Activated CD8-positive, alpha-beta memory T cell treated with anti-CD3 and anti-CD28 coated beads for 4 hours (primary cell): Measurements from ENCODE around the gene XIAP.

Experiments used
- DNase-seq, 2 donors: peaks; one replicate each; pipeline ENCODE4 v3.0.0-alpha.2; 2020; ENCODE audit warnings: low read depth in 2 of 2

XIAP gene

DNA sequence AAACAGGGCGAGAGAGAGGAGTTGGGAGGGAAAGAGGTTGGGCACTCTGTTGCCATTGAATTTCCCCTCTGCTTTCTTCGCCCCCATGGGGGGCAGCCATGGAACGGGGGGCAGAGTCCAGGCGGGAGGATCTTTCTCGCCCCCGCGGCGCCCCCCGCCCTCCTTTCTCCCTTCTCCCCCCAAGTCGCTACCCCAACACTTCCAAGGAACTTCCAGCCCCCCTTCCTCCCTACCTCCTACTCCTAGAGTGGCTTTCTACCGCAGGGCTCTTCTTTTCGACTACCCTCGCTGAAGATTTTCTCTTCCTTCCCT lies 101.1 kb downstream of the XIAP start:
- no peak for DNase-seq

DNA sequence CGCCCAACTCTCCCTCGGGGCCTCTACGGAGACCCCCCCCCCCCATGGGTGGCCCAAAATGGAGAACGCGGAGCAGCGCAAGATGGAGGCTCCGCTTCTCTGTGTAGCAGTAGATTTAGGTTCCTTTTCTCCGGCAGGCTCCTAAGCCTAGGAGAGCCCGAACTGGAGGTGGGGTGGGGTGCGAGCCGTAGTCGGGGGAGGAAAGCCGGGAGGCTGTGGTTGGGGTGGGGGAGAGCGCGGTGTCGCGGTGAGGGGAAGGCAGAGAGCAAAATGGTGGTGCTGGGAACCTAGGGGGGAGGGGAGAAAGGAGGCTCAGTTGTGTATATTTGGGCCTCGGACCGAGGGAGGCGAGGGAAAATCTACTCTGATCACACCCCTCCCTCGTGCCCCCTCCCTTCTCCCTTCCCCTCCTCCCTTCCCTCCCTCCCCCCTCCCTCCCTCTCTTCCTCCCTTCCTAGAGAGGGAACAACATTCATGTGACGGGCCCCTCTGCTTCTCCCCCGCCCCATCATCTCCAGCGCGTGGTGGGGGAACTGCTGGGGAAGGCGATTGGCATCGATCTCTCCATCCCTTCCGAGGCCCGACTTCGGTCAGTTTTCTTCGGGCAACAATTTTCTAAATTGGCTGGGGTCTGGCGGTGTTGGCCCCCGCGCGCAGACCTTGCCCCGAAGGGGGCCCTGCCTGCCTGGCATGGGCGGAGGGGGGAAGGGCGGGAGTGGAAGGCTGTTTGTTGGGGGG lies 101.6 kb downstream of the XIAP start, which contains the start of gene STAG2:
Gene STAG2, plus strand, starts transcription at position 439 of the 738 bp plus-strand sequence. CDS start 60,922 bp downstream, outside the sequence.
- DNase-seq = peak in 1 of 2 donors; percentile 4

DNA sequence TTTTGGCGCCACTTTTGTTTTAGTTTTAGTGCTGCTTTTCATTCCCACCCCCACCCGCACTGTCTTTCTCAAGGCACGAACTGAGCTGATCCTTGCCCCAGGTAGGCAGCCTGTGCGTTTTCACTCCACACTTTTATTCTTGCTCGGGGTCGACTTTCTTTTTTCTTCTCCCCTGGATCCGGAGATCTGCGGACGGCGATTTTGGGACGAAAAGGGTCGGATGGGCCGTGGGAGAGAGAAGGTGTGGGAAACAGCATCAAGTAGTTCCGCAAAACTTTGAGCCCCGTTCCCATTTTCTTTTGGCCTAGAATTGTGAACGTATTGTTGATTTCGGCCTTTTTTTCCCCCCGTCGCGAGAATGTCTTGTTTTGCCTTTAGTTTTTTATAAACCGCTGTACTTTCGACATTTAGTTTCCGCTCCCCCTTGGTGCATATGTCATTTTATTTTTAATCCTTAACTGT lies 102.2 kb downstream of the XIAP start:
- no peak for DNase-seq

DNA sequence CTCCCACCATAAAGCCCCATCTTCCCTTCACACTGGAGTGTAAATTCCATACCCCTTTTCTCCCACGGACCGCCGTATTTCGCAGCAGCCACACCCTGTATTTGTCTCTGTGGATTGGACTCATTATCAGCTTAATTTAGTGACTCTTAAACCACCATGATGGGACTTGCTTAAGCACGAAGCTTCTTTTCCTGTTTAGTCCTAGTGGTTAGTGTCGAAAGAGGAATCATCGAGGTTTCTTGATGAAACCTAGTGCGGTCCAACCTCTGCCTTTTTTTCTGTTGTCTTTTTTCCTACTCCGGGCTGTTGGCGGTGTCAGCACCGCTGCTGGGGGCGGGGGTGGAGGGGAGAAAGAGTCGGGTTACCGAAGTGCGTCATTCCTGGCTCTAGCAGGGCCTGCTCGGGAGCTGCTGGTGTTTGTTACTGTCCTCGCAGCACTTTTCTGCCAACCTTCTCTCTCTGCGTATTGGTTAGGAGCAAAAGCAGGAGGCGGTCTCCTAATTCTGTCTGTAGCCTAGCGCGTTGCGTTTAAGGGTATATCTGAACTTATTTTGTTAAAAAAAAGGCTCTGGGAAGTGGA lies 103.0 kb downstream of the XIAP start:
- DNase-seq = peak; percentile 55 to 78
